DND-41 (cell line): ENCODE data around the gene DDIAS.

Source experiments
- EZH2 ChIP-seq: IDR thresholded peaks from 3 replicates; pipeline ENCODE4 v1.6.1; 2012; ENCODE audit warnings: borderline replicate concordance, low read depth, mild to moderate bottlenecking, moderate library complexity, low read length, inconsistent platforms; ENCODE audit not compliant: severe bottlenecking
- TF ChIP-seq, protein P1 (sequence below): IDR thresholded peaks from 2 replicates; pipeline ENCODE4 v1.5.1; 2012; ENCODE audit warnings: borderline replicate concordance, low read length, moderate library complexity, mild to moderate bottlenecking; ENCODE audit not compliant: poor library complexity, severe bottlenecking; ENCODE audit errors: extremely low read depth

DNA sequence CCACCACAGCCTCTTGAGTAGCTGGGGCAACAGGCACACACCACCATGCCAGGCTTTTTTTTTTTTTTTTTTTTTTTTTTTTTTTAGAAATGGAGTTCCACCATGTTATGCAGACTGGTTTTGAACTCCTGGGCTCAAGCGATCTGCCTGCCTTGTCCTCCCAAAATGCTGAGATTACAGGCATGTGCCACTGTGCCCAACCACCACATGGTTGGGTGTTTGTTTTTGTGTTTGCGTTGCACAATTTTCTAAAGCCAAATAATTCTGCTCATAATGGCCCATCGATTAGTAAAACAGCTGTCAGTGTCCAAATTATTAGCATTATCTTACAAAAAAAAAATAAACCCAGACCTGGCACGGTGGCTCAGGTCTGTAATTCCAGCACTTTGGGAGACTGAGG is 65.8 kb downstream of the DDIAS start:
- TF ChIP-seq, protein P1, sequence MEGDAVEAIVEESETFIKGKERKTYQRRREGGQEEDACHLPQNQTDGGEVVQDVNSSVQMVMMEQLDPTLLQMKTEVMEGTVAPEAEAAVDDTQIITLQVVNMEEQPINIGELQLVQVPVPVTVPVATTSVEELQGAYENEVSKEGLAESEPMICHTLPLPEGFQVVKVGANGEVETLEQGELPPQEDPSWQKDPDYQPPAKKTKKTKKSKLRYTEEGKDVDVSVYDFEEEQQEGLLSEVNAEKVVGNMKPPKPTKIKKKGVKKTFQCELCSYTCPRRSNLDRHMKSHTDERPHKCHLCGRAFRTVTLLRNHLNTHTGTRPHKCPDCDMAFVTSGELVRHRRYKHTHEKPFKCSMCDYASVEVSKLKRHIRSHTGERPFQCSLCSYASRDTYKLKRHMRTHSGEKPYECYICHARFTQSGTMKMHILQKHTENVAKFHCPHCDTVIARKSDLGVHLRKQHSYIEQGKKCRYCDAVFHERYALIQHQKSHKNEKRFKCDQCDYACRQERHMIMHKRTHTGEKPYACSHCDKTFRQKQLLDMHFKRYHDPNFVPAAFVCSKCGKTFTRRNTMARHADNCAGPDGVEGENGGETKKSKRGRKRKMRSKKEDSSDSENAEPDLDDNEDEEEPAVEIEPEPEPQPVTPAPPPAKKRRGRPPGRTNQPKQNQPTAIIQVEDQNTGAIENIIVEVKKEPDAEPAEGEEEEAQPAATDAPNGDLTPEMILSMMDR = no peak
- TF ChIP-seq EZH2 = no peak
